NCI-H82 (cell line): Measurements from ENCODE around the gene ZDHHC12.

Source experiments
- DNase-seq: peaks from one replicate; lab custom pipeline; 2025; lab: John Stamatoyannopoulos, UW

The ZDHHC12 gene

GRCh38 chr9:128685636-128686489 lies 38.1 kb downstream of the ZDHHC12 start:
- no peak for DNase-seq

GRCh38 chr9:128684325-128685199 lies 39.4 kb downstream of the ZDHHC12 start:
- peak; percentile 87 for DNase-seq

GRCh38 chr9:128684065-128684324 lies 39.9 kb downstream of the ZDHHC12 start:
- DNase-seq: peak; percentile 58

GRCh38 chr9:128683340-128684064 lies 40.4 kb downstream of the ZDHHC12 start:
- peak; percentile 85 for DNase-seq

- no peak for DNase-seq
These were observed 46.1 kb downstream of the ZDHHC12 start for GRCh38 chr9:128677794-128678193.

- no peak for DNase-seq
These were observed 48.5 kb downstream of the ZDHHC12 start for GRCh38 chr9:128675382-128675781.
